ENCODE results near the gene ITIH2.
"Not testable (repeated sequence)": the region's sequence is repeated elsewhere in the genome, so short reads cannot be mapped to it uniquely, and the experiment has no call there.

Gene ITIH2

GRCh38 chr10:7750222-7750621, 47.1 kb downstream of the ITIH2 start:
- no peak for DNase-seq

- no peak for DNase-seq
Observed at GRCh38 chr10:7752251-7752650, 49.1 kb downstream of the ITIH2 start.

- DNase-seq = no peak
Observed at GRCh38 chr10:7755103-7755502, 52.0 kb downstream of the ITIH2 start.

GRCh38 chr10:7756360-7756992, 53.4 kb downstream of the ITIH2 start:
- DNase-seq = peak; percentile 16

GRCh38 chr10:7763929-7764328, 60.8 kb downstream of the ITIH2 start:
- DNase-seq = no peak

- no peak for DNase-seq
Observed at GRCh38 chr10:7766241-7766640, 63.1 kb downstream of the ITIH2 start.

- DNase-seq = peak; percentile 12
Observed at GRCh38 chr10:7767209-7767608, 64.1 kb downstream of the ITIH2 start.

GRCh38 chr10:7768417-7768816, 65.3 kb downstream of the ITIH2 start:
- DNase-seq = no peak

- DNase-seq = no peak
Observed at GRCh38 chr10:7773845-7774801, 71.0 kb downstream of the ITIH2 start.

- no peak for DNase-seq
Observed at GRCh38 chr10:7776777-7777176, 73.7 kb downstream of the ITIH2 start.

GRCh38 chr10:7782194-7782593, 79.1 kb downstream of the ITIH2 start:
- not testable (repeated sequence) for DNase-seq

- DNase-seq = no peak
Observed at GRCh38 chr10:7786430-7786829, 83.3 kb downstream of the ITIH2 start.

GRCh38 chr10:7787150-7787856, 84.2 kb downstream of the ITIH2 start:
- no peak for DNase-seq

- peak; percentile 96 for DNase-seq
Observed at GRCh38 chr10:7787857-7788638, 84.9 kb downstream of the ITIH2 start, which contains the start of the genes ATP5F1C and KIN. ATP5F1C (plus strand) TSS chr10:7788177; CDS start chr10:7788208, 31 bp downstream. KIN (minus strand) TSS chr10:7787993; CDS start chr10:7787933, 60 bp downstream.

- peak; percentile 14 for DNase-seq
Observed at GRCh38 chr10:7788639-7789286, 85.6 kb downstream of the ITIH2 start.

GRCh38 chr10:7789390-7789789, 86.3 kb downstream of the ITIH2 start:
- peak; percentile 25 for DNase-seq

- DNase-seq = peak; percentile 37
Observed at GRCh38 chr10:7792541-7792940, 89.4 kb downstream of the ITIH2 start.

GRCh38 chr10:7794251-7795026, 91.3 kb downstream of the ITIH2 start:
- DNase-seq = no peak

GRCh38 chr10:7795605-7796004, 92.5 kb downstream of the ITIH2 start:
- no peak for DNase-seq

GRCh38 chr10:7797582-7797981, 94.5 kb downstream of the ITIH2 start:
- DNase-seq = peak; percentile 90

Data from fibroblast of upper back skin (primary cell).